Endothelial cell of umbilical vein (primary cell): ENCODE measurements around the gene TP53RK. TPM values are rescaled to one million over a fixed set of nuclear protein-coding genes. Genes with fewer than 3 reads are reported as not detected.

Experiments used
- BruUV-seq: library from RNA; stranded (reverse); fragments of 400-500 nt; replicated peaks from 2 replicates; lab custom pipeline; 2021; lab: Mats Ljungman, UMichigan
- CTCF ChIA-PET: fragments of 300-600, 350-600 bp; sonication (Branson Sonifier 250); formaldehyde crosslinking; loops from one replicate; lab custom pipeline; 2021; ENCODE audit warnings: antibody characterized with exemption, inconsistent platforms; lab: Charles Lee
- POLR2A ChIA-PET: fragments of 300-600, 350-600 bp; sonication (Branson Sonifier 250); formaldehyde crosslinking; loops from one replicate; lab custom pipeline; 2021; ENCODE audit warnings: antibody characterized with exemption, inconsistent platforms; lab: Charles Lee
- DNase-seq: peaks from one replicate; pipeline ENCODE4 v3.0.0-alpha.2; 2011; ENCODE audit warnings: low read depth, low spot score
- FAIRE-seq: peaks from 2 replicates; lab custom pipeline; 2011; peaks lifted over from hg19 to GRCh38; lab: Jason Lieb, UNC
- H2AFZ ChIP-seq: 2 replicates; pipeline ENCODE4 v1.6.0; 2012; ENCODE audit warnings: low read depth, low read length, control low read depth, inconsistent platforms
- H3K27ac ChIP-seq: 2 replicates; pipeline ENCODE4 v1.5.1; 2011; ENCODE audit warnings: low read depth, mild to moderate bottlenecking, control low read depth, low read length, moderate library complexity; ENCODE audit not compliant: insufficient read depth
- H3K27me3 ChIP-seq, 2 experiments: 2 replicates each; pipeline versions ENCODE4 v1.6.0 to v1.6.1; 2011; ENCODE audit warnings: low read length in 2 of 2, mixed read lengths in 1 of 2; ENCODE audit not compliant: control insufficient read depth in 2 of 2, insufficient read depth in 2 of 2
- H3K36me3 ChIP-seq, 2 experiments: 2 replicates in 1 of 2; 3 replicates in 1 of 2; pipeline ENCODE4 v1.5.1; 2011; ENCODE audit warnings: low read length in 2 of 2, mild to moderate bottlenecking in 1 of 2, moderate library complexity in 1 of 2; ENCODE audit not compliant: control insufficient read depth in 2 of 2, insufficient read depth in 2 of 2; ENCODE audit errors: extremely low read depth in 1 of 2
- H3K4me1 ChIP-seq: 3 replicates; pipeline ENCODE4 v1.5.1; 2011; ENCODE audit warnings: mild to moderate bottlenecking, low read length; ENCODE audit not compliant: control insufficient read depth, insufficient read depth; ENCODE audit errors: extremely low read depth
- H3K4me2 ChIP-seq: 2 replicates; pipeline ENCODE4 v1.6.1; 2011; ENCODE audit warnings: low read length, control low read depth, mixed read lengths; ENCODE audit not compliant: insufficient read depth
- H3K4me3 ChIP-seq, 3 experiments: fragments of 200-600 bp in 1 of 3; sonication (generic), shearing (Covaris generic) in 1 of 3; replicated peaks in 1 of 3; 2 replicates each; pipeline ENCODE4 v1.5.1; 2011 to 2016; ENCODE audit warnings: control low read depth in 3 of 3, low read length in 3 of 3, mild to moderate bottlenecking in 2 of 3, inconsistent platforms in 1 of 3, low read depth in 1 of 3, moderate library complexity in 1 of 3; ENCODE audit not compliant: insufficient read depth in 1 of 3
- H3K79me2 ChIP-seq: 2 replicates; pipeline ENCODE4 v1.6.0; 2012; ENCODE audit warnings: low read length, inconsistent platforms; ENCODE audit not compliant: control insufficient read depth, insufficient read depth
- H3K9ac ChIP-seq: replicated peaks from 2 replicates; pipeline ENCODE3; 2011; ENCODE audit warnings: low read length, control low read depth; ENCODE audit not compliant: insufficient read depth; ENCODE audit errors: extremely low read depth
- H3K9me1 ChIP-seq: replicated peaks from 3 replicates; pipeline ENCODE4 v1.6.0; 2011; ENCODE audit warnings: mild to moderate bottlenecking, low read length; ENCODE audit not compliant: control insufficient read depth, insufficient read depth; ENCODE audit errors: extremely low read depth
- H3K9me3 ChIP-seq: replicated peaks from 2 replicates; pipeline ENCODE4 v1.5.1; 2012; ENCODE audit warnings: low read length, inconsistent platforms; ENCODE audit not compliant: control insufficient read depth, insufficient read depth
- H4K20me1 ChIP-seq: replicated peaks from 2 replicates; pipeline ENCODE3; 2011; ENCODE audit warnings: mild to moderate bottlenecking, low read length; ENCODE audit not compliant: control insufficient read depth, insufficient read depth; ENCODE audit errors: extremely low read depth
- CTCF ChIP-seq, 2 donors: IDR thresholded peaks; 1 replicate in 1 of 2; 2 replicates in 1 of 2; pipeline ENCODE4 v1.5.1; 2011; ENCODE audit warnings: low read length in 2 of 2, mild to moderate bottlenecking in 2 of 2, moderate library complexity in 2 of 2, control low read depth in 1 of 2, inconsistent platforms in 1 of 2, low read depth in 1 of 2; ENCODE audit not compliant: insufficient read depth in 1 of 2; ENCODE audit errors: extremely low read depth in 1 of 2
- EZH2 ChIP-seq: IDR thresholded peaks from 2 replicates; pipeline ENCODE4 v1.6.1; 2012; ENCODE audit warnings: borderline replicate concordance, low read depth, mild to moderate bottlenecking, moderate library complexity, low read length, inconsistent platforms; ENCODE audit not compliant: severe bottlenecking
- FOS ChIP-seq: IDR thresholded peaks from 2 replicates; pipeline ENCODE4 v1.6.1; 2011; ENCODE audit warnings: mild to moderate bottlenecking, low read length, moderate library complexity, borderline replicate concordance; ENCODE audit not compliant: insufficient read depth
- GATA2 ChIP-seq: IDR thresholded peaks from 2 replicates; pipeline ENCODE4 v1.7.0; 2011; ENCODE audit warnings: low read depth, mild to moderate bottlenecking, moderate library complexity, mixed read lengths, low read length; ENCODE audit not compliant: insufficient read length, insufficient read depth
- JUN ChIP-seq: IDR thresholded peaks from 2 replicates; pipeline ENCODE4 v1.6.1; 2011; ENCODE audit warnings: borderline replicate concordance, low read depth; ENCODE audit not compliant: insufficient read length, insufficient read depth
- MAX ChIP-seq: IDR thresholded peaks from 2 replicates; pipeline ENCODE4 v1.6.1; 2011; ENCODE audit not compliant: insufficient read depth, insufficient read length
- MYC ChIP-seq: IDR thresholded peaks from one replicate; pipeline ENCODE4 v1.6.1; 2011; ENCODE audit warnings: mild to moderate bottlenecking, low read depth, low read length
- POLR2A ChIP-seq: IDR thresholded peaks from 2 replicates; pipeline ENCODE4 v1.6.1; 2012; ENCODE audit warnings: low read depth, mild to moderate bottlenecking, control low read depth, low read length
- POLR2AphosphoS5 ChIP-seq: IDR thresholded peaks from 2 replicates; pipeline ENCODE4 v1.6.1; 2012; ENCODE audit warnings: low read depth, mild to moderate bottlenecking, control low read depth, low read length, moderate library complexity; ENCODE audit not compliant: insufficient read depth
- dilution Hi-C: fragments of 300-500 bp; cut with MboI; formaldehyde crosslinking; loops from one replicate; pipeline ENCODE4 v1.15.0; 2019; ENCODE audit warnings: low sequenced_read_pairs; ENCODE audit not compliant: extremely low pct_ligation_motif_present
- intact Hi-C: fragments of 100-400 bp; cut with micrococcal nuclease; formaldehyde crosslinking; loops from one replicate; pipeline ENCODE4 v1.10.0; 2022
- polyA plus RNA-seq, 4 experiments: library from polyadenylated mRNA; depleted of rRNA in 3 of 4; stranded (reverse) in 3 of 4; unstranded in 1 of 4; fragments of >200 nt; gene quantifications; 2 replicates each; pipeline versions ENCODE4 v1.2.1 to v1.2.3, GENCODE V29; 2011 to 2012; ENCODE audit warnings: missing spikeins in 1 of 4
- total RNA-seq: library from RNA; stranded (reverse); gene quantifications from 2 replicates; pipeline ENCODE4 v1.2.3, GENCODE V29; 2021

TP53RK gene
- total and polyA plus RNA-seq, 2 donors (not counting 3 experiments of a cell fraction or from before 2014, with no cell fraction given) = 7.0 to 13.1 TPM

DNA sequence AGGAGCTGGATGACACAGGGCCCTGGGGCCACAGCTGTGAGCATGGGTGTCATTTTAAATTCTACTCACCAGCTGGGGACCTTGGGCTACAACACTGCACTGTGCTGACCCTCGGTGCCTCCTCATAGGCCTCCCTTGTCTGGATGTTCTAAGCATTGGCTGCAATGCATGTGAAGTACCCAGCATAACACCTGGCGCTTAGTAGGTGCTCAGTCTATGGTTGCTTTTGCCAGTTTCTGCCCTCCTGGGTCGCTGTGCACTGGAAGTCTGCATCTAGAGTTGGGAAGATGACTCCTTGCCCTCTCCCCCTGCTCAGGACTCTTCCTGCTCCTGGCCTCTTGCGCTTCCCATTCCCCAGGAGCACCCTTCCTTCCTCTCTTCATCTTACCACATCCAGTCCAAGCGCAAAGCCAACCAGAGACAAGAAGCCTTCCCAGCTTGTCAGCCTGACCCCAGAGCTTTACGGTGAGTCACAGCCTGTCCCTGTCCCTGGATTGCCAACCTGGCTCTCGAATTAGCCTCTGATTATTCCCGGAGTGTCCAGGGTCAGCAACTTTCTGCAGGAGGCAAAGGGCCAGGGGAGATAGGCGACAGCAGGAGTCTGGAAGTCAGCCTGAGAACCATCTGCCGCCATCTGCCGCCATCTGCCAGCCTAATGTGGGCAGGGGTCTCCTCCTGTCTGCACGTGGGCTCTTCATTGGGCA lies 46.8 kb downstream of the TP53RK start:
- Histone ChIP-seq H3K36me3 (no peaks in the 10 kb centered on the region), H3K27me3 (no peaks in the 10 kb centered on the region), H3K9ac (no peak overlapping the region), H3K4me1 (no peaks in the 10 kb centered on the region), H3K4me2 (no peak overlapping the region), H4K20me1 (no peaks in the 10 kb centered on the region), H3K9me1 (no peaks in the 10 kb centered on the region), H2AFZ (no peak overlapping the region), H3K9me3 (no peaks in the 10 kb centered on the region), H3K27ac (no peak overlapping the region), H3K4me3 (no peak overlapping the region), H3K79me2 (no peaks in the 10 kb centered on the region)
- CTCF ChIA-PET = no interaction called here
- POLR2A ChIA-PET = no interaction called here
- dilution Hi-C loops = no loop called here
- DNase-seq (no peak), FAIRE-seq (no peak)
- TF ChIP-seq FOS (no peak), CTCF (IDR thresholded peaks at IDR 0.05; ENCODE audit: extremely low read depth in 1 of 2, insufficient read depth in 1 of 2, low read depth in 1 of 2, low read length in 2 of 2) (no peak), POLR2AphosphoS5 (no peak), GATA2 (no peak), POLR2A (no peak), JUN (no peak), EZH2 (no peak), MYC (no peak), MAX (no peak)
- BruUV-seq = no TSS peak
- intact Hi-C loops = no loop called here
